ENCODE results near the gene VLDLR. TPM values are rescaled to one million over a fixed set of nuclear protein-coding genes. Genes with fewer than 3 reads are reported as not detected.

VLDLR gene
- total and polyA plus RNA-seq, 2 experiments from 2014 or later, result 12.2 to 20.4 TPM

DNA sequence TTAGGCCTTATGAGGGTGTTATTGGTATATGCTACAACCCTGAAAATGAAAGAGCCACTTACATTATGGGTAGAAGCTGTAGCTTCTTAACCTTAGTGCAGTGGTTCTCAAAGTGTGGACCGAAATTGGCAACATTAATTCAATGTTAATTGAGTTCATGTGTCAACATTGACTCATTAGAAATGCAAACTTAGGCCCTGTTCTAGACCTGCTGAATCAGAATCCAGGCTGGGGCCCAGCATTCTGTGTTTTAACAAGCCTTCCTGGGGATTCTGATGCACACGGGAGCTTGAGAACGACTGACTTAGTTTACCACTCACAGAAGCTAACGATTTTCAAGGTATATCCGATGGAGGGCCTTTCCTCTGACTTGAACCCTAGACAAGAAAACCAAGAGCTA lies 7.3 kb downstream of the VLDLR start:
- no peak for TF ChIP-seq EZH2 (IDR thresholded peaks at IDR 0.05; ENCODE audit: borderline replicate concordance)
- TF ChIP-seq, protein P1, sequence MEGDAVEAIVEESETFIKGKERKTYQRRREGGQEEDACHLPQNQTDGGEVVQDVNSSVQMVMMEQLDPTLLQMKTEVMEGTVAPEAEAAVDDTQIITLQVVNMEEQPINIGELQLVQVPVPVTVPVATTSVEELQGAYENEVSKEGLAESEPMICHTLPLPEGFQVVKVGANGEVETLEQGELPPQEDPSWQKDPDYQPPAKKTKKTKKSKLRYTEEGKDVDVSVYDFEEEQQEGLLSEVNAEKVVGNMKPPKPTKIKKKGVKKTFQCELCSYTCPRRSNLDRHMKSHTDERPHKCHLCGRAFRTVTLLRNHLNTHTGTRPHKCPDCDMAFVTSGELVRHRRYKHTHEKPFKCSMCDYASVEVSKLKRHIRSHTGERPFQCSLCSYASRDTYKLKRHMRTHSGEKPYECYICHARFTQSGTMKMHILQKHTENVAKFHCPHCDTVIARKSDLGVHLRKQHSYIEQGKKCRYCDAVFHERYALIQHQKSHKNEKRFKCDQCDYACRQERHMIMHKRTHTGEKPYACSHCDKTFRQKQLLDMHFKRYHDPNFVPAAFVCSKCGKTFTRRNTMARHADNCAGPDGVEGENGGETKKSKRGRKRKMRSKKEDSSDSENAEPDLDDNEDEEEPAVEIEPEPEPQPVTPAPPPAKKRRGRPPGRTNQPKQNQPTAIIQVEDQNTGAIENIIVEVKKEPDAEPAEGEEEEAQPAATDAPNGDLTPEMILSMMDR (IDR thresholded peaks at IDR 0.05; ENCODE audit: poor library complexity), result no peak
- no peak for TF ChIP-seq EZH2phosphoT487 (IDR thresholded peaks at IDR 0.05; ENCODE audit: low read depth, severe bottlenecking, unreplicated experiment)
- H3K4me2 ChIP-seq, result no peak overlapping the region
- peaks cover 10% of the 10 kb centered on the region for H3K27me3 ChIP-seq
- H3K36me3 ChIP-seq (replicated peaks; ENCODE audit: insufficient read depth, low read depth), result no peaks in the 10 kb centered on the region
- WGBS (ENCODE audit: low lambda C conversion rate, missing lambda C conversion rate), result 89% methylated on average over 5 of the region's 5 CpGs
- no peaks in the 10 kb centered on the region for H3K9me2 ChIP-seq (replicated peaks; ENCODE audit: insufficient read depth)
- no peak overlapping the region for H3K27ac ChIP-seq
- no peak overlapping the region for H2AFZ ChIP-seq
- no peak overlapping the region for H3K4me3 ChIP-seq
- peaks cover 3% of the 10 kb centered on the region for H3K4me1 ChIP-seq (ENCODE audit: insufficient read depth)
- peaks cover 47% of the 10 kb centered on the region for H3K79me2 ChIP-seq
- H3K9me3 ChIP-seq (ENCODE audit: low read depth), result no peaks in the 10 kb centered on the region
- H4K20me1 ChIP-seq (ENCODE audit: insufficient read depth, poor library complexity, severe bottlenecking), result no peaks in the 10 kb centered on the region
- DNase-seq (ENCODE audit: low spot score), result no peak

DNA sequence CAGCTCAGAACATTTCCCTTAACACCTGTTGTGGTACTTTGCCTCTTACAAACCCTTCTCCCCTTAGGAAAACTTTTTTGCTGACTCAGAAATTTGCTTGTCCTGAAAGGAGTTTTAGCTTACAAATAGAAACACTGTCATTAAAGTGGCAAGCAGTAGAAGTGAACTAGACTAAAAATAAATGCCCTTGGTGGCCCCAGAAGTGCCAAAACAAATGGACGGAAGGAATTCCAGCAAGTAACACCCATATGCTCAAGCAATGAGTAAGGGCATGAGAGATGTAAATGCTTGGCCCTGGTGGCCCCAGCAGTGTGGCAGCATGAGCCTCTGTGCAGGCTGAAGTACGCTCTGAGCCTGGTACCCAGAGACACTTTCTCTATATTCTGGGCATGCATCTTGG lies 8.6 kb downstream of the VLDLR start:
- WGBS (ENCODE audit: low lambda C conversion rate, missing lambda C conversion rate), result 87% methylated on average over 2 of the region's 2 CpGs
- no peaks in the 10 kb centered on the region for H3K4me1 ChIP-seq (ENCODE audit: insufficient read depth)
- no peaks in the 10 kb centered on the region for H3K27me3 ChIP-seq
- H4K20me1 ChIP-seq (ENCODE audit: insufficient read depth, poor library complexity, severe bottlenecking), result no peaks in the 10 kb centered on the region
- peaks cover 37% of the 10 kb centered on the region for H3K79me2 ChIP-seq
- TF ChIP-seq, protein P1 (IDR thresholded peaks at IDR 0.05; ENCODE audit: poor library complexity), result no peak
- TF ChIP-seq EZH2 (IDR thresholded peaks at IDR 0.05; ENCODE audit: borderline replicate concordance), result no peak
- no peak for TF ChIP-seq EZH2phosphoT487 (IDR thresholded peaks at IDR 0.05; ENCODE audit: low read depth, severe bottlenecking, unreplicated experiment)
- no peak for DNase-seq (ENCODE audit: low spot score)
- H3K9me3 ChIP-seq (ENCODE audit: low read depth), result no peaks in the 10 kb centered on the region
- no peak overlapping the region for H2AFZ ChIP-seq
- no peak overlapping the region for H3K27ac ChIP-seq
- H3K9me2 ChIP-seq (replicated peaks; ENCODE audit: insufficient read depth), result no peaks in the 10 kb centered on the region
- no peak overlapping the region for H3K4me3 ChIP-seq
- no peaks in the 10 kb centered on the region for H3K36me3 ChIP-seq (replicated peaks; ENCODE audit: insufficient read depth, low read depth)
- no peak overlapping the region for H3K4me2 ChIP-seq

DNA sequence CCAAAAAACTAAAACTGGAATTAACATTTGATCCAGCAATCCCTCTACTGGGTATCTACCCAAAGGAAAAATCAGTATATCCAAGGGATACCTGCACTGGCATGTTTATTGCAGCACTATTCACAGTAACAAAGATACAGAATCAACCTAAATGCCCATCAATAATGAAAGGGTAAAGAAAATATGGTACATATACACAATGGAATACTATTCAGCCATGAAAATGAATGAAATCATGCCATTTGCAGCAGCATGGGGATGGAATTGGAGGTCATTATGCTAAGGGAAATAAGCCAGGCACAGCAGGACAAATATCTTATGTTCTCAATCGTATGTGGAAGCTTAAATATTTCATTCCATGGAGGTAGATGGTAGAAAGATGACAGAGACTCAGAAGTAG lies 9.7 kb downstream of the VLDLR start:
- Histone ChIP-seq H3K4me3 (no peak overlapping the region), H3K36me3 (replicated peaks; ENCODE audit: insufficient read depth, low read depth) (no peaks in the 10 kb centered on the region)
- WGBS (ENCODE audit: low lambda C conversion rate, missing lambda C conversion rate), result 93% methylated on average over 1 of the region's 1 CpG

More for the DNA sequence above, 9.7 kb downstream of the VLDLR start:
- no peak overlapping the region for H3K4me2 ChIP-seq
- no peak overlapping the region for H3K27ac ChIP-seq
- peaks cover 27% of the 10 kb centered on the region for H3K79me2 ChIP-seq
- no peak overlapping the region for H2AFZ ChIP-seq
- H4K20me1 ChIP-seq (ENCODE audit: insufficient read depth, poor library complexity, severe bottlenecking), result no peaks in the 10 kb centered on the region
- no peak for TF ChIP-seq EZH2phosphoT487 (IDR thresholded peaks at IDR 0.05; ENCODE audit: low read depth, severe bottlenecking, unreplicated experiment)
- TF ChIP-seq, protein P1 (IDR thresholded peaks at IDR 0.05; ENCODE audit: poor library complexity), result no peak
- TF ChIP-seq EZH2 (IDR thresholded peaks at IDR 0.05; ENCODE audit: borderline replicate concordance), result no peak
- H3K27me3 ChIP-seq, result no peaks in the 10 kb centered on the region
- no peaks in the 10 kb centered on the region for H3K9me2 ChIP-seq (replicated peaks; ENCODE audit: insufficient read depth)
- no peaks in the 10 kb centered on the region for H3K9me3 ChIP-seq (ENCODE audit: low read depth)
- no peak for DNase-seq (ENCODE audit: low spot score)
- no peaks in the 10 kb centered on the region for H3K4me1 ChIP-seq (ENCODE audit: insufficient read depth)

Measured in hepatocyte (in vitro differentiated cells).